ENCODE measurements around the gene BCL2L15. TPM values are rescaled to one million over a fixed set of nuclear protein-coding genes. Genes with fewer than 3 reads are reported as not detected.

BCL2L15 gene
- polyA plus RNA-seq, 4 donors, result 0.34 to 1.3 (median 0.72) TPM

DNA sequence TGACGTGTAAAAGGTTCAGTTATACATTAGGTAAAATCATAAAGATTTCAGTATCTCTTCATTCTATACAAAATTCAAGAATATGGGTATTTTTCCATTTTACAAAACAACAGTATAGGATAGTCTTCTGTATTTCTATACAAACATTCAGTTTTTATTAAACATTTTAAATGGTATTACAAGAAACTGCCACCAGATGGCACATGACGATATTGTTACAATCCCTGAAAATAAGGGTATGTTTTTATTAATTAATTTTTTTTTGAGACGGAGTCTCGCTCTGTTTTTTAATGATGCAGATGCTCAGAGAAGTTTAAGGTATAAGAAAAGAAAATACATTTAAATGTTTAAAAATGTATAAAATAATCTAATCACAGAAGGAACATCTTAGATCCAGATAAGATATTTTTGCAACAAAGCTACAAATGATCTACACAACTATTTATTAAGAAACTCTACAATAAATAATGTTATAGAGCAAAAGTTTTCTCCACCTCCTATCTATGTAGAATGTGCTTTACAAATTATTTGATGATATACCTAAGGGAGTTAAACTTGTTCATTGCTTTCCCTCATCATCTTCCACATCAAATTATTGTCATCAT is 51.6 kb downstream of the BCL2L15 start:
- peak in 3 of 4 donors; percentile 4 to 16 (median 14) for DNase-seq (ENCODE audit: low read depth in 4 of 4, low spot score in 3 of 4)

DNA sequence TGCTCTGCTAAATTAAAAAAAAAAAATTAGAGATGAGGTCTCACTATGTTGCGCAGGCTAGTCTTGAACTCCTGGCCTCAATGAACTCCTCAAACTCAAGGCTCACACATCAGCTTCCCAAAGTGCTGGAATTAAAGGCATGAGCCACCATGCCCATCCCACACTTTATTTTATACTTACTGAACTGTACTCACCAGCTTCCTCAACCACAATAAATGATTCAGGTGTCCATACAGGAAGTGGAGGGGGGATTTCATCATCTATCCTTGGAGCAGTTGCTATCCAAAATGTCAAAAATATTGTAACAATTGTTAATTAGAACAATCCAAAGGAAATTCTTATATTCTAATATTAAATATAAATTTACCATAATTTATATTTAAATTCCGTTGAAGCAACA is 52.7 kb downstream of the BCL2L15 start:
- DNase-seq (ENCODE audit: low read depth in 4 of 4, low spot score in 3 of 4), result no peak

Other genes with a start within 250 kb of the BCL2L15 start
- 10 to 100 TPM; 11.6 to 27.3 (median 23.8) TPM for gene PHTF1, start 128.1 kb downstream of the BCL2L15 start, polyA plus RNA-seq (ENCODE audit: insufficient read length in 4 of 4)
- 10 to 100 TPM; 24.3 to 31.5 (median 27.3) TPM for gene RSBN1, start 75.1 kb downstream of the BCL2L15 start, polyA plus RNA-seq (ENCODE audit: insufficient read length in 4 of 4)
- gene PTPN22, start 15.9 kb downstream of the BCL2L15 start, polyA plus RNA-seq (ENCODE audit: insufficient read length in 4 of 4), result under 1 TPM; 0.22 to 0.75 (median 0.40) TPM
- gene AP4B1, start 17.2 kb upstream of the BCL2L15 start, polyA plus RNA-seq (ENCODE audit: insufficient read length in 4 of 4), result 10 to 100 TPM; 27.2 to 48.8 (median 31.1) TPM
- 10 to 100 TPM in 3 of 4 donors, 1 to 10 TPM in 1; 9.6 to 13.9 (median 11.8) TPM for gene DCLRE1B, start 17.7 kb upstream of the BCL2L15 start, polyA plus RNA-seq (ENCODE audit: insufficient read length in 4 of 4)
- gene HIPK1, start 41.7 kb upstream of the BCL2L15 start, polyA plus RNA-seq (ENCODE audit: insufficient read length in 4 of 4), result 10 to 100 TPM; 36.7 to 47.3 (median 43.5) TPM
- gene OLFML3, start 91.9 kb upstream of the BCL2L15 start, polyA plus RNA-seq (ENCODE audit: insufficient read length in 4 of 4), result 100 to 1,000 TPM; 121 to 453 (median 169) TPM